GM23248 (cell line): Measurements from ENCODE around the gene THOC7.

Experiments used
- EZH2 ChIP-seq: fragments of 200-600 bp; sonication (generic); IDR thresholded peaks from 2 replicates; pipeline ENCODE4 v1.6.1; 2018; ENCODE audit warnings: antibody characterized with exemption, mild to moderate bottlenecking; ENCODE audit not compliant: insufficient read depth, poor library complexity, severe bottlenecking
- EZH2phosphoT487 ChIP-seq: fragments of 200-600 bp; sonication (generic); IDR thresholded peaks from 2 replicates; pipeline ENCODE4 v1.6.1; 2018; ENCODE audit warnings: antibody characterized with exemption, moderate library complexity, mild to moderate bottlenecking, low read depth; ENCODE audit not compliant: insufficient read depth

DNA sequence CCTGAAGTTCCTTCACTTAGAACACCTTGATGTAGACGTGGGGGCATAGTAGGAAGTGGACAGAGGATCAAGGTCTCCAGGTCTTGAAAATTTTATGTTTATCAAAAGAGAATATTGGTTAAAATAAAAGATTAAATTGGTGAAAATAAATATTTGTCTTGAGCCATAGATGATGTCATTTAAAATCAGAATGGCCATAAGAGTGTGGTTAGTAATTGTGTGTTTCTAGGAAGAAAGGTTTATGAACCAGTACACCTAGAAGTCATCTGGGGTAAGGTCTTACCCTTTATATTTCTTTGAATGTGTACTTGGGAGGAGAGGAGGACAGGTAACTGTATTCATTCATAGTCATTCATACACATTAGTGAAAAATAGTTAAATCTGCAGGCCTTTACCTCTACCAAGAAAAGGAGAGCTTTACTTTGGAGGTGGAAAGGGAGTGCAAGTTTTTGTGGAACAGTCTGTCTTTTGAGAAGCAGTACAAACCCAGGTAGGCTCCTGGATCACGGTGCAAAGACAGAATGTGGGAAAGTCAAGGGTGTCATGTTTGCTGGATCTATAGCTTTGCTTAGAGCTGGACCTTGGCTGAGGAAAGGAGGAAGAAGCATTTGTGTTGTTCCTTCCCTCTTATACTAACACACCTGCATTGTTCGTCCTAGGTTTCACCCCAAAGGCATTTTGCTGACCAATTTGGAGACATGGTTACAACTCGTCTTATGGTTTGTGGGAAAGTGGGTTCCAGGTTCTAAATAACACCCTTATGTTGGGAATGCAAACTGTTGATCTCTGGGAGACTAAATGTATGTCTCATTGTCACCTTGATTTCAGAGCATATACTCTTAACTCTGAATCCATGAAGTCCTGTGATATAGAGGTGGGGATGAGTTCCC, 42.4 kb upstream of the THOC7 start:
- TF ChIP-seq EZH2 (no peak), EZH2phosphoT487 (no peak)
